Left lung (tissue), 10 donors: ENCODE data around the gene WSB2. TPM values are rescaled to one million over a fixed set of nuclear protein-coding genes. Genes with fewer than 3 reads are reported as not detected.
"Not testable (repeated sequence)": the region's sequence is repeated elsewhere in the genome, so short reads cannot be mapped to it uniquely, and the experiment has no call there.

Experiments used
- ATAC-seq: fragments of 200-7000 bp; cut with Tn5 transposase; one replicate; pipeline ENCODE4 v1.9.1; 2020; ENCODE audit warnings: moderate library complexity
- DNase-seq, 4 donors: peaks; one replicate each; pipeline ENCODE4 v3.0.0-alpha.2; 2013 to 2020
- H3K27ac ChIP-seq, 2 donors: fragments of 200-600 bp; sonication (generic) in 1 of 2; one replicate each; pipeline versions ENCODE4 v1.5.0 to v1.8.0; 2020 to 2021
- H3K27me3 ChIP-seq, 2 donors: fragments of 200-600 bp; sonication (generic) in 1 of 2; one replicate each; pipeline versions ENCODE4 v1.5.0 to v1.8.0; 2020 to 2021
- H3K36me3 ChIP-seq, 2 donors: fragments of 200-600 bp; sonication (generic) in 1 of 2; one replicate each; pipeline versions ENCODE4 v1.5.0 to v1.8.0; 2020 to 2021
- H3K4me1 ChIP-seq, 2 donors: fragments of 200-600 bp; one replicate each; pipeline ENCODE4 v1.8.0; 2021
- H3K4me3 ChIP-seq, 2 donors: fragments of 200-600 bp; sonication (generic) in 1 of 2; one replicate each; pipeline versions ENCODE4 v1.5.0 to v1.8.0; 2020 to 2021; ENCODE audit warnings: mild to moderate bottlenecking in 1 of 2
- H3K9me3 ChIP-seq, 2 donors: fragments of 200-600 bp; sonication (generic) in 1 of 2; one replicate each; pipeline versions ENCODE4 v1.5.0 to v1.8.0; 2020 to 2021
- intact Hi-C, 2 donors: fragments of 100-400 bp; cut with DNase I; formaldehyde crosslinking; loops; one replicate each; pipeline versions ENCODE4 v1.11.2 to v1.14.2; 2022
- polyA plus RNA-seq, 6 donors: library from polyadenylated mRNA; unstranded; fragments of 120-200 nt; gene quantifications; one replicate each; pipeline ENCODE4 v1.2.1, GENCODE V29; 2013; ENCODE audit not compliant: insufficient read length in 6 of 6
- total RNA-seq, 2 donors: library from RNA; stranded (reverse); fragmentation: NEBNext Ultra II Directional; extraction: Animal tissue kit (Norgen Biotek cat#: 25700); gene quantifications; one replicate each; pipeline ENCODE4 v1.2.1, GENCODE V29; 2021
- TF ChIP-seq, protein P1 (sequence below), 2 donors: fragments of 200-600 bp; sonication (generic) in 1 of 2; IDR thresholded peaks; one replicate each; pipeline versions ENCODE4 v1.5.0 to v1.8.0; 2021; ENCODE audit warnings: antibody characterized with exemption in 2 of 2
- donor health status: DM: no; HTN: yes; CAD: no.
- donor health status: DM: no; HTN: no; CAD: no.

The WSB2 gene
- total and polyA plus RNA-seq, 8 donors = 52.7 to 129 (median 55.0) TPM

GRCh38 chr12:118029166-118029565 lies 31.8 kb downstream of the WSB2 start:
- ATAC-seq (no peak), DNase-seq (no peak)
- TF ChIP-seq, protein P1, sequence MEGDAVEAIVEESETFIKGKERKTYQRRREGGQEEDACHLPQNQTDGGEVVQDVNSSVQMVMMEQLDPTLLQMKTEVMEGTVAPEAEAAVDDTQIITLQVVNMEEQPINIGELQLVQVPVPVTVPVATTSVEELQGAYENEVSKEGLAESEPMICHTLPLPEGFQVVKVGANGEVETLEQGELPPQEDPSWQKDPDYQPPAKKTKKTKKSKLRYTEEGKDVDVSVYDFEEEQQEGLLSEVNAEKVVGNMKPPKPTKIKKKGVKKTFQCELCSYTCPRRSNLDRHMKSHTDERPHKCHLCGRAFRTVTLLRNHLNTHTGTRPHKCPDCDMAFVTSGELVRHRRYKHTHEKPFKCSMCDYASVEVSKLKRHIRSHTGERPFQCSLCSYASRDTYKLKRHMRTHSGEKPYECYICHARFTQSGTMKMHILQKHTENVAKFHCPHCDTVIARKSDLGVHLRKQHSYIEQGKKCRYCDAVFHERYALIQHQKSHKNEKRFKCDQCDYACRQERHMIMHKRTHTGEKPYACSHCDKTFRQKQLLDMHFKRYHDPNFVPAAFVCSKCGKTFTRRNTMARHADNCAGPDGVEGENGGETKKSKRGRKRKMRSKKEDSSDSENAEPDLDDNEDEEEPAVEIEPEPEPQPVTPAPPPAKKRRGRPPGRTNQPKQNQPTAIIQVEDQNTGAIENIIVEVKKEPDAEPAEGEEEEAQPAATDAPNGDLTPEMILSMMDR (IDR thresholded peaks at IDR 0.05) = no peak
- Histone ChIP-seq H3K36me3 (peaks cover 0 to 100% of the 10 kb centered on the region in 2 donors), H3K27ac (no peak overlapping the region), H3K9me3 (no peaks in the 10 kb centered on the region), H3K27me3 (no peaks in the 10 kb centered on the region), H3K4me3 (no peak overlapping the region), H3K4me1 (no peaks in the 10 kb centered on the region)
- intact Hi-C loops = no loop called here

DNA sequence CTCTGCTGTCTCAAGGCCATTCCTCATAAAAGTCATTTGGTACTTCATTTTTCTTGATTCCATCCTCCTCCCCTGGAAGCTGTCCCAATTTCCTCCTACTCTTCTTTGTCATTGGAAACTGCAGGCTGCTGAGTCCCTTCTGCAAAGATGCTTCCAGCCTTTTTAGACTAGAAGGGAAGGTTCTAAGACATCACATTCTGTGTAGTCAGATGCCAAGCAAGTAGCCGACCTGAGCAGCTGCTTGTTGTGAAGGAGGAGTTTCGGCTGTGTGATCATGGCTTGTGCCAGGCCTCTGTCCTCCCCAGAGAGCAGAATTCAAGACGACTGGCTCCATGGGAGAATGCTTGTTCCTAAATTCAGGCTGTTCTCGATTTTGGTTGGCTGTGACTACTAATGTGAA lies 35.8 kb downstream of the WSB2 start:
- intact Hi-C loops = no loop called here
- no peak for ATAC-seq
- DNase-seq = no peak
- H3K36me3 ChIP-seq = peaks cover 0 to 88% of the 10 kb centered on the region in 2 donors
- H3K27me3 ChIP-seq = no peaks in the 10 kb centered on the region
- H3K27ac ChIP-seq = no peak overlapping the region
- H3K9me3 ChIP-seq = no peaks in the 10 kb centered on the region
- H3K4me3 ChIP-seq = no peak overlapping the region
- TF ChIP-seq, protein P1 (IDR thresholded peaks at IDR 0.05) = no peak
- H3K4me1 ChIP-seq = no peaks in the 10 kb centered on the region

DNA sequence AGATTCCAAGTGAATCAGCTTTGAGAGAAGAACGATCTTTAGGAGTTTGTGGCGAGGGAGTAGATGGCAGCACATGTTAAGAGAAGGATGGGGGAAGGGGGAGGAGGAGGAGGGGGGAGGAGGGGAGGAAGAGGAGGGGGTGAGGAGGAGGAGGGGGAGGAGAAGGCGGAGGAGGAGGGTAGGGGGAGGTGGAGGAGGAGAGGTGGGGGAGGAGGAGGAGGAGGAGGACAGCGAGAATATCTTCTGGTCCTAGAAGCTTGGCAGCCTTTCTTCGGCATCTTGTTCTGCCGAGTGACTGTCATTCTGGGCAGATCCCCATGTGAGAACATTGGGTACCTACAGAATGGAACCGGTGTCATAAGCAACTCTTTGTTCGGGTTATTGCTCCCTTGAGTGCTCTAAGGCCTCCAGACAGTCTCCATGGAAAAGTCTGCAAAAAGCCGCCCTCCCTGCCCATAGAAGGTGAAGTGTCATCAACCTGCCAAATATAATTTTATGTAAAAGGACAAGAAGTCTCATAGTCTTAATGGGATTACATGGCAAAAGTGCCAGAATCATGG lies 37.6 kb downstream of the WSB2 start:
- Histone ChIP-seq H3K27ac (no peak overlapping the region), H3K9me3 (no peaks in the 10 kb centered on the region), H3K27me3 (no peaks in the 10 kb centered on the region), H3K4me1 (no peaks in the 10 kb centered on the region), H3K4me3 (no peak overlapping the region), H3K36me3 (peaks cover 0 to 83% of the 10 kb centered on the region in 2 donors)
- TF ChIP-seq, protein P1 (IDR thresholded peaks at IDR 0.05) = no peak
- no peak for DNase-seq
- no peak for ATAC-seq
- intact Hi-C loops = no loop called here

- intact Hi-C loops = no loop called here
- DNase-seq (no peak), ATAC-seq (no peak)
- no peaks in the 10 kb centered on the region for H3K27me3 ChIP-seq
- peaks cover 0 to 1% of the 10 kb centered on the region in 2 donors for H3K4me1 ChIP-seq
- no peak overlapping the region for H3K4me3 ChIP-seq
- H3K36me3 ChIP-seq = peaks cover 0 to 76% of the 10 kb centered on the region in 2 donors
- H3K27ac ChIP-seq = no peak overlapping the region
- TF ChIP-seq, protein P1 (IDR thresholded peaks at IDR 0.05) = no peak
- no peaks in the 10 kb centered on the region for H3K9me3 ChIP-seq
Measured at GRCh38 chr12:118022728-118023109, 38.3 kb downstream of the WSB2 start.

GRCh38 chr12:118022097-118022727 lies 38.8 kb downstream of the WSB2 start:
- DNase-seq, H3K9me3 ChIP-seq, intact Hi-C loops, H3K4me1 ChIP-seq, ATAC-seq, H3K27me3 ChIP-seq, H3K27ac ChIP-seq, H3K4me3 ChIP-seq: not testable (repeated sequence)
- peaks cover 0 to 71% of the 10 kb centered on the region in 2 donors for H3K36me3 ChIP-seq
